Epithelial cell of proximal tubule (primary cell): ENCODE results near the gene SCAI. TPM values are rescaled to one million over a fixed set of nuclear protein-coding genes. Genes with fewer than 3 reads are reported as not detected.

Experiments
- DNase-seq: peaks from one replicate; pipeline ENCODE4 v3.0.0-alpha.2; 2011; ENCODE audit warnings: low read depth
- H3K4me3 ChIP-seq: 2 replicates; pipeline ENCODE4 v1.5.1; 2011; ENCODE audit warnings: low read depth, mild to moderate bottlenecking, low read length
- total RNA-seq: library from RNA; depleted of rRNA; stranded (reverse); fragments of >200 nt; gene quantifications from 2 replicates; pipeline ENCODE4 v1.2.3, GENCODE V29; 2015
- TF ChIP-seq, protein P1 (sequence below): conservative IDR thresholded peaks from 2 replicates; pipeline ENCODE4 v1.5.1; 2012; ENCODE audit warnings: low read depth, mild to moderate bottlenecking, low read length

The SCAI gene
- total RNA-seq, 1 donor from 2014 or later: 2.1 TPM

DNA sequence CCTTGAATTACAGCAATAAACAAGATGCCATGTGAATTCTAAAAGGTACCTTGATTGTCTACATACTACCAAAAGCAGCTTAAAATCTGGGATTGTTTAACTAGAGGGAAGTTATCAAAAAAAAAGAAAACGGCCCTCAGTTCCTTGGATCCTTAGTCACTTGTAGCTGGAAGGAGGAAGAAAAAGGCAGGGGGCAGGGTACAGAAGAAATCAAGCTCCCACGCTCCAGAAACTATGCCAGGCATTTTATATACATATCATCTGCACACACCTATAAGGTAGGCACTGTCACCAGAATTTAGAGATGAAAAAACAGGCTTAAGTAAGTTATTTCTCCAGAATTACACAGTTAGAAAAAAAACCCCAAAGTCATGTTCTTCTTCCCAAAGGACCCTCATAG is 63.4 kb downstream of the SCAI start:
- no peak overlapping the region for H3K4me3 ChIP-seq
- no peak for DNase-seq
- TF ChIP-seq, protein P1, sequence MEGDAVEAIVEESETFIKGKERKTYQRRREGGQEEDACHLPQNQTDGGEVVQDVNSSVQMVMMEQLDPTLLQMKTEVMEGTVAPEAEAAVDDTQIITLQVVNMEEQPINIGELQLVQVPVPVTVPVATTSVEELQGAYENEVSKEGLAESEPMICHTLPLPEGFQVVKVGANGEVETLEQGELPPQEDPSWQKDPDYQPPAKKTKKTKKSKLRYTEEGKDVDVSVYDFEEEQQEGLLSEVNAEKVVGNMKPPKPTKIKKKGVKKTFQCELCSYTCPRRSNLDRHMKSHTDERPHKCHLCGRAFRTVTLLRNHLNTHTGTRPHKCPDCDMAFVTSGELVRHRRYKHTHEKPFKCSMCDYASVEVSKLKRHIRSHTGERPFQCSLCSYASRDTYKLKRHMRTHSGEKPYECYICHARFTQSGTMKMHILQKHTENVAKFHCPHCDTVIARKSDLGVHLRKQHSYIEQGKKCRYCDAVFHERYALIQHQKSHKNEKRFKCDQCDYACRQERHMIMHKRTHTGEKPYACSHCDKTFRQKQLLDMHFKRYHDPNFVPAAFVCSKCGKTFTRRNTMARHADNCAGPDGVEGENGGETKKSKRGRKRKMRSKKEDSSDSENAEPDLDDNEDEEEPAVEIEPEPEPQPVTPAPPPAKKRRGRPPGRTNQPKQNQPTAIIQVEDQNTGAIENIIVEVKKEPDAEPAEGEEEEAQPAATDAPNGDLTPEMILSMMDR: no peak

DNA sequence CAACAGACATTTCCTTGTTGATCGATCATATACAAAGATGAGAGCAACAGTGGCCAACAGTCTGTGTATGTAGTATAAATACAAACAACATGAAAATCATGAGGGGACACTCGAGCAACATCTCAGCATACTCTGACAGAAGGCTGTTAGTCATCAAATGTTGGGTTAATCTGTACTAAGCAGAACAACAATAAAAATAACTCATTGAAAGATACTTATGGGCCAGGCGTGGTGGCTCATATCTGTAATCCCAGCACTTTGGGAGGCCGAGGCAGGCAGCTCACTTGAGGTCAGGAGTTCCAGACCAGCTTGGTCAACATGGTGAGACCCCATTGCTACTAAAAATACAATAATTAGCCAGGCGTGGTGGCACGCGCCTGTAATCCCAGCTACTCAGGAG is 67.3 kb downstream of the SCAI start:
- no peak for DNase-seq
- TF ChIP-seq, protein P1: no peak
- no peak overlapping the region for H3K4me3 ChIP-seq

DNA sequence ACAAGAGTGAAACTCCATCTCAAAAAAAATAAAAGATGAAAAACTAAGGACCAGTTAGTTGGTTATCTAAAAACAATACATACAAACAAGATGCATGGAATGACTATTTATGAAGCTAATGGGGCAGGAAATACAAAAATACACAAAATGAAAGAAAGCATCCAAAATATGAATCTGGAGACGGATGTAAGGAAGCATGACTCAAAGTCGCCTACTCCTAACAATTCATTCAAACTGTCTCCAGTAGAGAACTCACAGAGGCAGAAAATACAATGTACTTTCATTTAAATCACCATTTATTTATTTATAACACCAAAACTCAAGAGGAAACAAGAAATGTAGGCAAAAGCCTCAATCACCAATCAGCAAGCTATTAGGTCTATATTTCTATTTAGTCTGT is 68.4 kb downstream of the SCAI start:
- DNase-seq: no peak
- TF ChIP-seq, protein P1: no peak

DNA sequence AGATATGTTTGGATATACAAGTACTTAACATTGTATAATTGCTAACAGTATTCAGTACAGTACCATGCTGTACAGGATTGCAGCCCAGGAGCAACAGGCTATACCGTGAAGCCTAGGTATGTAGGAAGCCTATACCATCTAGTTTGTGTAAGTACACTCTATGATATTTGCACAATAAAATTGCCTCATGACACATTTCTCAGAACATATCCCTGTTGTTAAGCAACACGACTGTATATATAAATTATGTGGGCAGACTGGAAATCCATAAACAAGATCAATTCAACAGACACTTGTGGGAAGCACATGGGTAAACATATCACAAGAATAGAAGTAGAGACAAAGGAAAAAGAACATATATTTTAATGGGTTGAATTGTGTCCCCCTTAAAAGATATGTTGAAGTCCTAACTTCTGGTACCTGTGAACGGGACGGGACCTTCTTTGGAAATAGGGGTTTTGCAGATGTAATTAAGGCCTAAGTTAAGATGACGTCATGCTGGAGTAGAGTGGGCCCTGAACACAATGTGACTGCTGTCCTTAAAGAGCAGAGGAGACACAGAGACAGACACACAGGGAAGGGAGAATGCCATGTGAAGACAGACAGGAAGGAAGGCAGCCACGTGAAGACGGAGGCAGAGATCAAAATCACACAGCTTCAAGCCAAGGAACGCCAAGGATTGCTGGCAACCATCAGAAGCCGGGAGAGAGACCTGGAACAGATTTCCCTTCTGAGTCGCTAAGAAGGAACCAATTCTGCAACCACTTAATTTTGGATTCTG is 76.3 kb downstream of the SCAI start:
- DNase-seq: no peak
- TF ChIP-seq, protein P1: no peak
- no peak overlapping the region for H3K4me3 ChIP-seq

More for the DNA sequence above, 68.4 kb downstream of the SCAI start:
- no peak overlapping the region for H3K4me3 ChIP-seq

DNA sequence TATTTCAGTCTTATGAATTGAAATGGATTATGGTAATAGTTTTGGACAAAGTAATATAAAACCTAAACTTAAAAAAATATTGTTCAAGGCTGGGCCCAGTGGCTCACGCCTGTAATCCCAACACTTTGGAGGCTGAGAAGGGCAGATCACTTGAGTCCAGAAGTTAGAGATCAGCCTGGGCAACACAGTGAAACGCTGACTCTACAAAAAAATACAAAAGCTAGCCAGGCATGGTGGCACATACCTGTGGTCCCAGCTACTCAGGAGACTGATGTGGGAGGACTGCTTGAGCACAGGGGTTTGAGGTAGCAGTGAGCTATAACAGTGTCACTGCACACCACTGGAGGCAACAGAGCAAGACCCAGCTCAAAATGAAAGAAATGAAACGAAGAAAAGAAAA is 81.9 kb downstream of the SCAI start:
- TF ChIP-seq, protein P1: no peak
- no peak overlapping the region for H3K4me3 ChIP-seq
- no peak for DNase-seq

DNA sequence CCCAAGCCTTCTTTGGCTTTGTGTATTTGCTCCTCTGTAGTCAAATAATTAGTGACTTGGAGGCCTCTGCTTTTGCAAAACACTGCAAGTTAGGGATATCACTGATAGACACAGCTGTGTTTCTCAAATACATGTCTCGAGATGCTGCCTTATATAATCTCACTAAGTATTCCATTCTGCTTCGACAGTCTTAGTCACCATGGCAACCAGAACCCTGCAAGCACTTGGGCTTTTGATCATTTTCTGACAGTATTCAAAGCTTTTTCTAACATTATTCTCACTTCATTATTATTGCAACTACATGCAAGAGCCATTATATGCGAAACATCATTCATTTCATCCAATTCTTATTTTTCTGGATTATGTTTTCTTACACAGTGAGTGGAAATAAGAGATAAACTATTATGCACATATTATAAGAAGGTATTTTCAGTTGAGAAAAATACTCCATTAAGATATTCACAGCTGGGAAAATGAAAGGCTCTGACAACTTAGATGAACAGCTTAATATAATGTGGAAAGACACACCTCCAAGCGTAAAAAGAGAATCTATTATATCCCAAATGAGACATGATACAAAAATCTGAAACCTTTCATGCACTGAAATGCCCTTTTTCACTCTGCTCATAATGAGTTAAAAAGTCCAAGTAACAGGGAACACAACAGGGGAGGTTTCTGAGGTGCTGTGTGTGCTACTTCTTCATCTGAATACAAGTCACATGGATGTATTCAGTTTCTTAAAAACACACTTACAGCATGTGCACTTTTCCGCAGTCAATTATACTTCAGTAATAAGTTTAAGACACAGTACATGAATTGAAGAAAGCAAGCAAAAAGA is 93.9 kb downstream of the SCAI start:
- no peak overlapping the region for H3K4me3 ChIP-seq
- TF ChIP-seq, protein P1: no peak
- DNase-seq: no peak
